ENCODE data around the gene PARD3.
"Not testable (repeated sequence)": the region's sequence is repeated elsewhere in the genome, so short reads cannot be mapped to it uniquely, and the experiment has no call there.

Gene PARD3

GRCh38 chr10:34465678-34466077 is 349.4 kb downstream of the PARD3 start:
- Histone ChIP-seq H3K27me3 (ENCODE audit: low read depth) (no peaks in the 10 kb centered on the region), H3K36me3 (replicated peaks) (no peaks in the 10 kb centered on the region; the same call in 1 of the 2 replicates), H3K4me3 (no peak overlapping the region), H3K9me3 (no peaks in the 10 kb centered on the region), H3K4me1 (no peaks in the 10 kb centered on the region)
- DNase-seq (ENCODE audit: low spot score in 2 of 2): no peak
- in situ Hi-C loops (cut with MboI; ENCODE audit: low sequenced_read_pairs): no loop called here

- no peaks in the 10 kb centered on the region for H3K4me1 ChIP-seq
- H3K36me3 ChIP-seq (replicated peaks): no peaks in the 10 kb centered on the region; the same call in 1 of the 2 replicates
- in situ Hi-C loops (cut with MboI; ENCODE audit: low sequenced_read_pairs): no loop called here
- no peaks in the 10 kb centered on the region for H3K9me3 ChIP-seq
- no peak overlapping the region for H3K4me3 ChIP-seq
- H3K27me3 ChIP-seq (ENCODE audit: low read depth): no peaks in the 10 kb centered on the region
- DNase-seq (ENCODE audit: low spot score in 2 of 2): no peak
Observed at GRCh38 chr10:34464591-34464990, 350.5 kb downstream of the PARD3 start.

- Histone ChIP-seq H3K4me3 (no peak overlapping the region), H3K36me3 (replicated peaks) (no peaks in the 10 kb centered on the region; the same call in 1 of the 2 replicates), H3K9me3 (no peaks in the 10 kb centered on the region), H3K4me1 (no peaks in the 10 kb centered on the region), H3K27me3 (ENCODE audit: low read depth) (no peaks in the 10 kb centered on the region)
- in situ Hi-C loops (cut with MboI; ENCODE audit: low sequenced_read_pairs): no loop called here
- DNase-seq (ENCODE audit: low spot score in 2 of 2): no peak
Observed at GRCh38 chr10:34464000-34464399, 351.1 kb downstream of the PARD3 start.

- H3K4me3 ChIP-seq: no peak overlapping the region
- in situ Hi-C loops (cut with MboI; ENCODE audit: low sequenced_read_pairs): no loop called here
- no peaks in the 10 kb centered on the region for H3K27me3 ChIP-seq (ENCODE audit: low read depth)
- no peaks in the 10 kb centered on the region for H3K4me1 ChIP-seq
- H3K36me3 ChIP-seq (replicated peaks): no peaks in the 10 kb centered on the region; the same call in 1 of the 2 replicates
- no peak for DNase-seq (ENCODE audit: low spot score in 2 of 2)
- no peaks in the 10 kb centered on the region for H3K9me3 ChIP-seq
Observed at GRCh38 chr10:34462993-34463392, 352.1 kb downstream of the PARD3 start.

DNA sequence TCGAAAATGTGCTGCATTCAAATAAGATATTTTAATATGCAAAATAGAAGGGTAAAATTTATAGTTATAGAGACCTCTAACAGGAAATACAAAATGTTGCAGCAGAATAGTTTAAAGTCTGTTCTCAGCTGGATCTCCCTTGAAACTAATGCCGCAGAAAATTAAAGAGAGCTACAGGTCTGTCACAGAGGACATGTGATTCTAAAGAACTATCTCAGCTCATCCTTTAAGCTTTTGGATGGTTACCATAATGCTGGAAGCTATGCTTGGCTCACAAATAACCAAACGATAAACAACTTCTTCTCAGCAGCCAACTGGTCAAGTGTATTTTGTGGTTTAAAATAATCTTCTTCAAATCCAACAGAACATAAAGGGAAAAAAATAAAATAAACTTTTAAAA is 353.0 kb downstream of the PARD3 start:
- Histone ChIP-seq H3K36me3 (replicated peaks) (no peaks in the 10 kb centered on the region; the same call in 1 of the 2 replicates), H3K9me3 (no peaks in the 10 kb centered on the region), H3K4me3 (no peak overlapping the region), H3K4me1 (no peaks in the 10 kb centered on the region), H3K27me3 (ENCODE audit: low read depth) (no peaks in the 10 kb centered on the region)
- no peak for DNase-seq (ENCODE audit: low spot score in 2 of 2)
- in situ Hi-C loops (cut with MboI; ENCODE audit: low sequenced_read_pairs): no loop called here

GRCh38 chr10:34454590-34455261 is 360.4 kb downstream of the PARD3 start:
- in situ Hi-C loops (cut with MboI; ENCODE audit: low sequenced_read_pairs): no loop called here
- no peaks in the 10 kb centered on the region for H3K9me3 ChIP-seq
- H3K36me3 ChIP-seq (replicated peaks): no peaks in the 10 kb centered on the region
- H3K4me1 ChIP-seq: no peaks in the 10 kb centered on the region
- DNase-seq (ENCODE audit: low spot score in 2 of 2): no peak
- no peak overlapping the region for H3K4me3 ChIP-seq
- H3K27me3 ChIP-seq (ENCODE audit: low read depth): no peaks in the 10 kb centered on the region

DNA sequence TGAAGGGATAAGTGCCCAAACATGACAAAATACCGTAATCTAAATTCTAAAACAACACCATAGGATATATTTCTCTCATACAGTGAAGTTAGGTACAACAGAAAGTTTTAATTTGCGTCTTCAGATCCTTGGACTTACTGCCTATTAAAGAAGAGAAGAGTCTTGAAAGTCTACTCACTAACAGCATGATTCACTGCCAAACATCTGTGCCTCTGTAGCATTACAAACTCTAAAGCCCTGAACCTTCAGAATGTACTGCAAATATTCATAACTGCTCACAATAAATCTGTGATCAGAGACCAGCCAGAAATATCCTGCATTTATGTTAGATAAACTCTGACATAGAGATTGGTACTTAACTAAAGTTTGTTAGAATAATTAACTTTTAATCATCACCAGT is 365.3 kb downstream of the PARD3 start:
- DNase-seq (ENCODE audit: low spot score in 2 of 2): no peak
- Histone ChIP-seq H3K9me3 (no peaks in the 10 kb centered on the region), H3K36me3 (replicated peaks) (no peaks in the 10 kb centered on the region), H3K27me3 (ENCODE audit: low read depth) (no peaks in the 10 kb centered on the region), H3K4me1 (no peaks in the 10 kb centered on the region), H3K4me3 (no peak overlapping the region)
- in situ Hi-C loops (cut with MboI; ENCODE audit: low sequenced_read_pairs): no loop called here

DNA sequence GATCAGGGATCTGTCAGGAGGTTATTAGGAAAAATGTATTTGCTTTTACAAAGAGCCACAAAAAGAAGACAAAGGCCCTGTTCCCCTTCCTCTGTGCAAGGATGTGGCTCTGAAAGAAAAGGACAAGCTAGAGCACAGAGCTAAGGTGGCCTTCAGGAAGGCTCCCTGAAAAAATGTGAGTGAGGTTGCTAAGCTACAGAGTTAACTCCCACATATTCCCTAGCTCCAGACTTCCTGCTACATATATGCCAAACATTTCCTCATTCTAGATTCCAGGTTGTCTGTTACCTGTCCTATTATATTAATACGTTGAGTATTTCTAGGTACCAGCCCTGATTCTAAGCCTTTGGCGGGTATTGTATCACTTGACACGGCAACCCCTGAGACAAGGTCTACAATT is 369.0 kb downstream of the PARD3 start:
- no peak overlapping the region for H3K4me3 ChIP-seq
- in situ Hi-C loops (cut with MboI; ENCODE audit: low sequenced_read_pairs): no loop called here
- no peak for DNase-seq (ENCODE audit: low spot score in 2 of 2)
- no peaks in the 10 kb centered on the region for H3K36me3 ChIP-seq (replicated peaks)
- no peaks in the 10 kb centered on the region for H3K9me3 ChIP-seq
- no peaks in the 10 kb centered on the region for H3K4me1 ChIP-seq
- H3K27me3 ChIP-seq (ENCODE audit: low read depth): no peaks in the 10 kb centered on the region

DNA sequence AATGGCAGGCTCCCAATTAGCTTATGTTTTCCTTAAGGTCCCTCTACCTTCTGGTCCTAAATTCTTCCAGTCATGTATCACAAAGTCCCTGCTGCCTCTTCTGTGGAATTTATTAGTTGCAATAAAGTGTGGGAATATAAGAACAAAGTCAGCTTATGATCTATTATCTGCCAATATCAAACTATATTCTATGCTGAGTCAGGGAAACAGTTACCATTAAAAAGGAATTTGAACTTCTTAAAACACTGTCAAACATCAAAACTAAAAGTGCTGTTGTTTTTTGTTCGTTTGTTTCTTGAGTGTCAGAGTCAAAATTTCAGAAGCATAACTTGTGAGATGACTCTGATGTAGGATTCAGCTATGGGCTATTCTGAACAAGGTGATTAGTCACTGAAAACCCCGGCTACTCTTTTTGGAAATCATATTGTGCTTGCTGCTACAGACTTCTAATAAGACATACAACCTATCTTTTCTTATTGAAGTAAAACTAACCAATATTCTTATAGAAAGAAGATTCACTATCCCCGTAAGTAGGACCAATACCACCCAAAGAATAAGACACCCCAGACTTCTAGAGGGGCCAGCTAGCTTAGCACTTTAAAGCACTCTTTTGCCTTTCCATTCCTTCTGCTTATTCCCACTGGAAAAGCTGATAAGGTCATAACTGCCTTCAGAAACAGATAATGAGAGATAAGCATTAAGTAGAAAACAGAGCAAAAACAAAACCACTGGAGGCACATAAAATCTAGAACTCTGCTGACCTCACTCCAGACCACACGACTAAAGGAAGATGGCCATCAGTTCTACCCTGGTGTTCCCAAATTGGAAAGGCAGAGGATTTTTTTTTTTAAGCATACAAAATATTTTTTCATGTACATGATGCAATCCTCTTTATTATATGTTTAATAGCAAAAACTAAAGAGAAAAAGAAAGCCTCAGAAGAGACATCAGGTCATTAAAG is 370.6 kb downstream of the PARD3 start:
- no peaks in the 10 kb centered on the region for H3K4me1 ChIP-seq
- no peaks in the 10 kb centered on the region for H3K36me3 ChIP-seq (replicated peaks)
- no peak overlapping the region for H3K4me3 ChIP-seq
- no peaks in the 10 kb centered on the region for H3K27me3 ChIP-seq (ENCODE audit: low read depth)
- in situ Hi-C loops (cut with MboI; ENCODE audit: low sequenced_read_pairs): no loop called here
- H3K9me3 ChIP-seq: no peaks in the 10 kb centered on the region
- no peak for DNase-seq (ENCODE audit: low spot score in 2 of 2)

- H3K27me3 ChIP-seq (ENCODE audit: low read depth); H3K4me1 ChIP-seq; in situ Hi-C loops (cut with MboI; ENCODE audit: low sequenced_read_pairs); H3K4me3 ChIP-seq; DNase-seq (ENCODE audit: low spot score in 2 of 2); H3K36me3 ChIP-seq (replicated peaks); H3K9me3 ChIP-seq: not testable (repeated sequence)
Observed at GRCh38 chr10:34439386-34439785, 375.7 kb downstream of the PARD3 start.

DNA sequence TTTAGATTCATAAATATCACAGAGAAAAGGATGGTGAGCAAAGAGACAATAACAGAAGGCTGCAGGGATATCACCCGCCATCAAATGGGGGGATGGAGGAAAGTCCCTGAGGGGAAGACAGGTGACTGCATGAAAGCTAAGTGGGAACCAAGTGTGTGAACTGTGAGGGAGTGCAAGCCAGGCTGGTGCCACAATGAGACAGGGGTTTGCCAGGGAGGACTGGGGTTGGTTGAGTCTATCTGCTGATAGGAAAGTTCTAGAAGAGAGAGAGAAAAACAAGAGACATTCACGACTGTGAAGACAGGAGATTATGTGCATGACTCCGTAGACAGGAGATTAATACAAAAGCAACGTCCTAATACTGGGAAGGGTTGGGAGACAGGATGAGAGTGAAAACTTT is 376.4 kb downstream of the PARD3 start:
- Histone ChIP-seq H3K4me3 (no peak overlapping the region), H3K27me3 (ENCODE audit: low read depth) (no peaks in the 10 kb centered on the region), H3K9me3 (no peaks in the 10 kb centered on the region), H3K36me3 (replicated peaks) (no peaks in the 10 kb centered on the region), H3K4me1 (no peaks in the 10 kb centered on the region)
- DNase-seq (ENCODE audit: low spot score in 2 of 2): no peak
- in situ Hi-C loops (cut with MboI; ENCODE audit: low sequenced_read_pairs): no loop called here

- Histone ChIP-seq H3K9me3 (no peaks in the 10 kb centered on the region), H3K4me1 (no peaks in the 10 kb centered on the region), H3K36me3 (replicated peaks) (no peaks in the 10 kb centered on the region), H3K27me3 (ENCODE audit: low read depth) (no peaks in the 10 kb centered on the region), H3K4me3 (no peak overlapping the region)
- DNase-seq (ENCODE audit: low spot score in 2 of 2): no peak
- in situ Hi-C loops (cut with MboI; ENCODE audit: low sequenced_read_pairs): no loop called here
Observed at GRCh38 chr10:34437906-34438305, 377.2 kb downstream of the PARD3 start.

DNA sequence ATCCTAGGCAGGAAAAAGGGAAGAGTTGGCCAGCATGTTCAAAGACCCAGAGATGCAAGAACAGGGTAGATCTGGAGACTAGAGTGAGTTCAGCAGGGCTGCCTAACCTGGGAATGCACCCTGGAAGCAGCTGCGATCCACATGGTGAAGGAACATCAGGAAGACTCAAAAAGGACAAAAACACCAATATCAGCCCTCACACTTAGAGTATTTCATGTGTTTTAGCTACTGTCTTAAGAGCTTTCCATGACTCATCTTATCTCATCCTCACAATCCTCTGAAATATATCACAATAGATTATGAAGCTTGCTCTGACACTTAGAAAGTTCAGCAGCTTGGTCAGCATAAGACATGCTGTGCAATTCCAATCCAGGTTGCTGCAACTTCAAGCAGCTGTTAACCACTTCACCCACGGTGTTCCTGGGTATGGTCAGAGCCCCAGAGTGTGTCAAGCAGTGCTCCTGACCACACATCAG is 380.9 kb downstream of the PARD3 start:
- Histone ChIP-seq H3K36me3 (replicated peaks) (no peaks in the 10 kb centered on the region), H3K4me1 (no peaks in the 10 kb centered on the region), H3K27me3 (ENCODE audit: low read depth) (no peaks in the 10 kb centered on the region), H3K4me3 (no peak overlapping the region), H3K9me3 (no peaks in the 10 kb centered on the region)
- no peak for DNase-seq (ENCODE audit: low spot score in 2 of 2)
- in situ Hi-C loops (cut with MboI; ENCODE audit: low sequenced_read_pairs): no loop called here
